Activated CD4-positive, alpha-beta memory T cell treated with anti-CD3 and anti-CD28 coated beads, Interleukin-2, amount 10 ng/mL, durations not matched to agents 7 days and 5 days (primary cell): ENCODE results near the gene IFNA8. TPM values are rescaled to one million over a fixed set of nuclear protein-coding genes. Genes with fewer than 3 reads are reported as not detected.
"Not testable (repeated sequence)": the region's sequence is repeated elsewhere in the genome, so short reads cannot be mapped to it uniquely, and the experiment has no call there.

Source experiments
- CTCF ChIA-PET: fragments of 350-600 bp; sonication (Branson Sonifier 250); formaldehyde crosslinking; loops from one replicate; lab custom pipeline; 2021; ENCODE audit warnings: antibody characterized with exemption, inconsistent platforms; lab: Charles Lee
- POLR2A ChIA-PET: fragments of 350-600 bp; sonication (Branson Sonifier 250); formaldehyde crosslinking; loops from one replicate; lab custom pipeline; 2021; ENCODE audit warnings: antibody characterized with exemption; lab: Charles Lee
- DNase-seq: peaks from one replicate; pipeline ENCODE4 v3.0.0-alpha.2; 2020
- H3K27ac Mint-ChIP-seq: one replicate; pipeline ENCODE4 v1.8.0; 2021; ENCODE audit warnings: mild to moderate bottlenecking, mixed read lengths
- H3K27me3 Mint-ChIP-seq: one replicate; pipeline ENCODE4 v1.8.0; 2021; ENCODE audit warnings: mixed read lengths
- H3K36me3 Mint-ChIP-seq: one replicate; pipeline ENCODE4 v1.8.0; 2021; ENCODE audit warnings: low read depth, mixed read lengths
- H3K4me1 Mint-ChIP-seq: one replicate; pipeline ENCODE4 v1.8.0; 2021; ENCODE audit warnings: mixed read lengths
- H3K4me3 Mint-ChIP-seq: one replicate; pipeline ENCODE4 v1.8.0; 2021; ENCODE audit warnings: mild to moderate bottlenecking, mixed read lengths
- H3K9me3 Mint-ChIP-seq: one replicate; pipeline ENCODE4 v1.8.0; 2021; ENCODE audit warnings: mixed read lengths
- total RNA-seq, 2 experiments: library from RNA; stranded (reverse); gene quantifications; one replicate each; pipeline ENCODE4 v1.2.3, GENCODE V29; 2021

IFNA8 gene
- not detected for total RNA-seq

DNA sequence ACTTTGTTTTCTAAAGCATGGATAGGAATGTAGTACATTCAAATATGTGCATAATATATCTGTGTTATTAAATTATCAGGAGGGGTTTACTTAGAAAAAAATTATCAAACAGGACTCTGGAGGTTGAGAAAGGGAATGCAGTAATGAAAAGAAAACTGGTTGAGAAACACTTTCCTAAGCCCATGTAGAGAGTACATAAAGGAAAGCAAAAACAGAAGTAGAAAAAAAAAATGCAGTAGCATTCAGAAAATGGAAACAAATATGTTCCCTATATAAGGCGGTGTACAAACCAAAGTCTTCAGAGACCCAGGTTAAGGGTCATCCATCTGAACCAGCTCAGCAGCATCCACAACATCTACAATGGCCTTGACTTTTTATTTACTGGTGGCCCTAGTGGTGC, at the start of gene IFNA8:
Gene IFNA8 (plus strand): TSS at position 301 of the 400 bp plus-strand sequence. CDS start 60 bp downstream, at position 361.
- H3K9me3 Mint-ChIP-seq: no peaks in the 10 kb centered on the region
- H3K4me1 Mint-ChIP-seq: no peaks in the 10 kb centered on the region
- H3K4me3 Mint-ChIP-seq: no peak within 1 kb of the TSS
- CTCF ChIA-PET: interaction anchor here (1.0 to 3.9 kb wide), 2 partner anchors 13 to 26 kb away, joined by 5 to 22 read pairs; no protein-coding TSS in a partner anchor
- no peak within 1 kb of the TSS for H3K27ac Mint-ChIP-seq
- peaks cover 23% of the 10 kb centered on the region for H3K27me3 Mint-ChIP-seq
- no peak for DNase-seq
- POLR2A ChIA-PET: interaction anchor here (1.3 kb wide), 1 partner anchor 74 kb away, joined by 3 read pairs; the partner anchor contains the start of gene KLHL9
- no peaks in the 10 kb centered on the region for H3K36me3 Mint-ChIP-seq

DNA sequence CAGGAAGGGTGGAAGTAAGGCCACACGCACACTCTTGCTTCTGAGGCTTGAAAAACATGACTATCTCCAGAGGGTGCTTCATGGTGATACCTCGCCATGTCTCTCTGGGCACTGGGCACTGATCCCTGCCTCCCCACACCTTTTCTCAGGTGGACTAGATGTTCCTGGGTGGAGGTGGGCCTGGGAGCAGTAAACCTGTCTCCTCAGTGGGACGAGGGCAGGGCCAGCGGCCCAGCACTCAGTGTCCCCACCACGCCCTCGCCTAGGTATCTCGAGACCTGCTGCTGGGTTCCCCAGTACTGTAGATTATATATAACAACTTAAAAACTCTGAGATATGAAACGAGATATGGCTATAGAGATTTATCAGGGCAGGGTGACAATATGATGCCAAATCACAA, 46.6 kb upstream of the IFNA8 start:
- Mint-ChIP-seq H3K9me3 (no peaks in the 10 kb centered on the region), H3K4me3 (no peak overlapping the region), H3K27ac (no peak overlapping the region), H3K36me3 (no peaks in the 10 kb centered on the region), H3K4me1 (peaks cover 11% of the 10 kb centered on the region), H3K27me3 (peaks cover 47% of the 10 kb centered on the region)
- CTCF ChIA-PET: no interaction called here
- POLR2A ChIA-PET: no interaction called here
- no peak for DNase-seq

DNA sequence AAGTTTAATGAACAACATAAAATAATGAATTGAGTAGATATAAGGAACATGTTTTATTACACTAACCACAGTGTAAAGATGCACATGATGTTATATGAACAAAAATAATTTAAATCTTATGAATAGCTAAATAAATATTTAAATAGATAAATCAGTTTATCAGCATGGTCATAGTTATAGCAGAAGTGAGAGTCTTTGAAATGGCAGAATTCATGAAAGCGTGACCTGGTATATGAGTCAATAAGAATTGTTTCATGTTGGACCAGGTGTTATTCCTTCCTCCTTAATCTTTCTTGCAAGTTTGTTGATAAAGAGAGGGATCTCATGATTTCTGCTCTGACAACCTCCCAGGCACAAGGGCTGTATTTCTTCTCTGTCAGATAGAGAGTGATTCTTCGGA, 41.7 kb upstream of the IFNA8 start:
- H3K27ac Mint-ChIP-seq, DNase-seq, H3K4me1 Mint-ChIP-seq, H3K36me3 Mint-ChIP-seq, H3K9me3 Mint-ChIP-seq, POLR2A ChIA-PET, H3K4me3 Mint-ChIP-seq, CTCF ChIA-PET: not testable (repeated sequence)
- peaks cover 43% of the 10 kb centered on the region for H3K27me3 Mint-ChIP-seq

DNA sequence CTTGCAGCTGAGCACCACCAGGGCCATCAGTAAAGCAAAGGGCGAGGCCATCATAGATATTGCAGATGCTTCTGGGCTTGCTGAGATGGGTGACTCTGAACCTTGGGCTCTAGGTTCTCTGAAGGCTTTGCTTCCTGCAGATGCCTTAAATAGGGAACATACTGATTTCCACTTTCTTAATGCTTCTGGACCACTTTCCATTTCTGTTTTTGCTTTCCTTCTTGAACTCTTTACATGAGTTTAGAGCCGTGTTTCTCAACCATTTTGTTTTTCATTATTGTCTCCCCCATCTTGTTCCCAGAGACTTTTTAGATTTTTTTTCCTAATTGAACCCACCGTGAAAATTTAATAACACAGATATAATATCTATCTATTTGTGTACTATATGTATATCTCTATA, 41.0 kb upstream of the IFNA8 start, which contains the start of gene IFNA13:
Gene IFNA13 (minus strand): TSS at position 101 of the 400 bp plus-strand sequence. CDS start 47 bp downstream, at position 54.
- Mint-ChIP-seq H3K4me3 (no peak within 1 kb of the TSS), H3K9me3 (no peaks in the 10 kb centered on the region), H3K27me3 (peaks cover 42% of the 10 kb centered on the region), H3K27ac (no peak within 1 kb of the TSS), H3K4me1 (no peaks in the 10 kb centered on the region), H3K36me3 (no peaks in the 10 kb centered on the region)
- DNase-seq: no peak
- CTCF ChIA-PET: interaction anchor here (1.5 kb wide), 1 partner anchor 28 kb away, joined by 4 read pairs; no protein-coding TSS in a partner anchor
- POLR2A ChIA-PET: no interaction called here

DNA sequence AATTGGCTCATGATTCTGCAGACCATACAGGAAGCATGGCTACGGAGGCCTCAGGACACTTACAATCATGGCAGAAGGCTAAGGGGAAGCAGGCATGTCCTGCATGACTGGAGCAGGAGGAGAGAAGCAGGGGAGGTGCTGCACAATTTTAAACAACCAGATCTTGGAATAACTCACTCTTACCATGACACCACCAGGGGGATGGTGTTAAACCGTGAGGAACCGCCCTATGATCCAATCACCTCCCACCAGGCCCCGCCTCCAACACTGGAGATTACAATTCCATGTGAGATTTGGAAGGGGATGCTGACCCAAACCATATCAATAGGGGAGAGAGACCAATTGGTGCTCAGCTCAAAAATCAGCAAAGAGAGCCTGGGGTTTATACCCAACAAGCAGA, 37.5 kb upstream of the IFNA8 start:
- peaks cover 29% of the 10 kb centered on the region for H3K27me3 Mint-ChIP-seq
- DNase-seq, H3K4me3 Mint-ChIP-seq, H3K36me3 Mint-ChIP-seq, H3K9me3 Mint-ChIP-seq, POLR2A ChIA-PET, CTCF ChIA-PET, H3K4me1 Mint-ChIP-seq, H3K27ac Mint-ChIP-seq: not testable (repeated sequence)

- no peak for DNase-seq
- H3K4me3 Mint-ChIP-seq: no peak overlapping the region
- no peak overlapping the region for H3K27ac Mint-ChIP-seq
- H3K36me3 Mint-ChIP-seq: no peaks in the 10 kb centered on the region
- H3K4me1 Mint-ChIP-seq: peaks cover 7% of the 10 kb centered on the region
- CTCF ChIA-PET: interaction anchor here (4.7 kb wide), 1 partner anchor 14 kb away, joined by 19 read pairs; no protein-coding TSS in a partner anchor
- POLR2A ChIA-PET: interaction anchor here (1.6 kb wide), 1 partner anchor 46 kb away, joined by 4 read pairs; the partner anchor contains the start of gene KLHL9
- peaks cover 53% of the 10 kb centered on the region for H3K27me3 Mint-ChIP-seq
- no peaks in the 10 kb centered on the region for H3K9me3 Mint-ChIP-seq
Observed at GRCh38 chr9:21381448-21382339, 27.2 kb upstream of the IFNA8 start.

DNA sequence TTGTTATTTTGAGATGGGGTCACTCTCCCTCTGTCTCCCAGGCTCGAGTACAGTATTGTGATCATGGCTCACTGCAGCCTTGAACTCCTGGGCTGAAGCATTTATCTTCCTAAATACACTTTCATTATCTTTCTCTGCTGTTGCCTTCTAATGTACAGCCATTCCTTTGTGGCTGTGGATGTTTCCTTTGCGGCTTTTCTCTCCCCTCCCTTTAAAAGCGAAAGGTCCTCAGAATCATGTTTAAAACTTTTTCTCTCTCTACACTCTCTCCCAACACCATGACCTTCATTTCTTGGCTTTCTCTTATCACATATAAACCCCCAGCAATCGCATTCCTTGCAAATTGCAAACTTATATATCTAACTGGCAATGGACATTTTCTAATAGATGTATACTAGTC, 25.3 kb upstream of the IFNA8 start:
- no peaks in the 10 kb centered on the region for H3K36me3 Mint-ChIP-seq
- H3K4me1 Mint-ChIP-seq: peaks cover 7% of the 10 kb centered on the region
- no peak overlapping the region for H3K27ac Mint-ChIP-seq
- ChIA-PET CTCF (no interaction called here), POLR2A (no interaction called here)
- peaks cover 51% of the 10 kb centered on the region for H3K27me3 Mint-ChIP-seq
- no peak overlapping the region for H3K4me3 Mint-ChIP-seq
- no peak for DNase-seq
- H3K9me3 Mint-ChIP-seq: no peaks in the 10 kb centered on the region

GRCh38 chr9:21385131-21385670, 23.7 kb upstream of the IFNA8 start, which contains the start of gene IFNA2:
IFNA2 (minus strand) TSS chr9:21385398; CDS start chr9:21385329, 69 bp downstream.
- Mint-ChIP-seq H3K4me3 (no peak within 1 kb of the TSS), H3K36me3 (no peaks in the 10 kb centered on the region), H3K9me3 (no peaks in the 10 kb centered on the region), H3K27ac (no peak within 1 kb of the TSS), H3K4me1 (peaks cover 5% of the 10 kb centered on the region), H3K27me3 (peaks cover 49% of the 10 kb centered on the region)
- CTCF ChIA-PET: interaction anchor here (0.9 kb wide), 1 partner anchor 11 kb away, joined by 3 read pairs; no protein-coding TSS in a partner anchor
- POLR2A ChIA-PET: no interaction called here
- DNase-seq: no peak

DNA sequence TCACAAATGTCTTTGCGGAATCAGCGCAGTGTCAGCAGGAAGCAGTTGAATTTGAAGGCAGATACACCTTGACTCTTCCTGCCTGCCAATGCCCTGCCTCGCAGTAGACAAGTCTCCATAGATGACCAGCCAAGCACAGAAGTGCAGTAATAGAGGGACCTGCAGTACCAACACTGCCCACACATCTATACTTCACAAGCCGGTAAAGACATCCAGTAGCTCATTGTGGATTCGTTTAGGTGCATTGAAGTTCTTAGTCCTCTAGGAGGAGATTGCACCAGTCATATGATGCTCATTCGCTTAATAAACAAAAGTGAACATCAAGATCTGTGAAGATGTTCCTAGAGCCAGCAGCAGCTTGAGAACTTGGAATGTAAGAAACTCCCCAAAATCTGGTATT, 16.6 kb upstream of the IFNA8 start:
- H3K36me3 Mint-ChIP-seq: no peaks in the 10 kb centered on the region
- no peak overlapping the region for H3K4me3 Mint-ChIP-seq
- no peak overlapping the region for H3K27ac Mint-ChIP-seq
- ChIA-PET CTCF (interaction anchor here (0.9 to 1.0 kb wide), 2 partner anchors 10 to 78 kb away, joined by 3 read pairs; no protein-coding TSS in a partner anchor), POLR2A (no interaction called here)
- no peak for DNase-seq
- H3K27me3 Mint-ChIP-seq: peaks cover 54% of the 10 kb centered on the region
- no peaks in the 10 kb centered on the region for H3K9me3 Mint-ChIP-seq
- peaks cover 5% of the 10 kb centered on the region for H3K4me1 Mint-ChIP-seq

DNA sequence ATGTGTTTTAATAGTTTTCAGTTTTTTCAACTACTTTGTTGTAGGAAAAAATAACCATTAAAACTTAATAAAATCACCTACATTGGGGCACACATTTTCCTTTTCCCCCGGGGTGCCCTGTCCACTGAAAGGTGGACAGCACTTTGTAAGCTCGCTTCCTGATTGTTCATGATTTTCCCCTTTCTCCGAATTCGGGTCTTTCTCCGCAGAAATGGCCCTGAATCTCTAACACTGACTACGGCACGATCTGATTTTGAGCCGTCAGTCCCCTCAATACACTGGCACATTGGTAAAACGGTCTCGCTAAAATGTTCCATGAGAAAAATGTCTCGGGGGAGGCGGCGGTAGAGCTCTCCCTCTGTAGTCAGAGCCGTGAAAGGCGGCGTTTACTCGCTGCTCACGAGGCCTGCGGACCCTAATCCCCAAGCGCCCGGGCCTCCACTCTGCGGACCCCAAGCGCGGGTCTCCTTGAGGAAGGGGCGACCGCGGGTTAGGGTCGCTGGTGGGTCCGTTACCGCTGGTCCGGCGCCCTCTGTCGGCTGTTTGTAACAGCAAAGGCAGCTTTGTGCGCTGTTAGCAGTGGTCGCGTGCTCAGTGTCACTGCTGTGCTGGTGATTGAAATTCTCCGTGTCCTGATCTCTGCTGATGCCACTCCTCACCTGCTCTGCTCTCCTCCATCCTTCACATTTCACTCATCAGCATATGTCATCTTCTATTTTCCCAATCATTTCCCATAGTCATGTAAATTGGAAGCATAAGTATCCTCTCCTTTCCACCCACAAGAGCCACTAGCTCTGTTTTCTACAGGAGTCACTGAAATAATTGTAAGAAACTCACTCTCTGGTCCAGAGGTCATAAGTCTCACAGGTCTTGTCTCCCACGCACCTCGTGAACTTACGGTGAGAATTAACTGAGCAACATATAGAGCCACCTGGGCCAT, 12.9 kb upstream of the IFNA8 start:
- no peaks in the 10 kb centered on the region for H3K9me3 Mint-ChIP-seq
- no peaks in the 10 kb centered on the region for H3K36me3 Mint-ChIP-seq
- peaks cover 5% of the 10 kb centered on the region for H3K4me1 Mint-ChIP-seq
- POLR2A ChIA-PET: interaction anchor here (1.1 to 1.2 kb wide), 4 partner anchors 17 to 70 kb away, joined by 3 to 4 read pairs (median 4); partner anchors contain the start of gene KLHL9
- CTCF ChIA-PET: interaction anchor here (0.7 to 3.9 kb wide), 38 partner anchors 8 to 243 kb away, joined by 3 to 45 read pairs (median 4); partner anchors contain the start of gene IFNA8
- no peak overlapping the region for H3K27ac Mint-ChIP-seq
- peak overlapping the region; percentile 45 for H3K4me3 Mint-ChIP-seq
- DNase-seq: peak; percentile 56
- peaks cover 57% of the 10 kb centered on the region for H3K27me3 Mint-ChIP-seq

DNA sequence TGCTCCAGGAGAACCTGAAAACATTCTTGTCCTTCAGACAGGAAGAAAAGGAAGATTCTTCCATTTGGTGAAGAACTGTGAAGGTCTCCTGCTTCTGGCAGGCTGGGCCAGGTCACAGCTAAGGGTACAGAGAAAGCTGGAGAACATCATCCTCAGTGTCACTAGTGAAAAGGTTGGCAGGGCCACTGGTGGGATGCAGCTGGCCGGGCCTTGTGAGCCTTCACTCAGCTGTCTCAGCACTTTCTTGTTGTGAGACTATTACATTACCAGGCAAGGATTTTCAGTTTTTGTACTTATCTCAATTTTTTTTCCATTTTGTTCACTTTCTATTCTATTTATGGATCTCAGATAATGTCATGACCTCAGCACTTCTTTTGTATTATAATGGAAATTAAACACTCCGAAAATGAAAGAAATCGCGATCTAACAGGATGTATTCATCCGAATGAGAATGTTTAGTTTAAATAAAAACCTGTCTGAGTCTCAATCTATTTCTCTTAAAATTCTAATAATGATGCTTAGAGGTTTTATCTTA, 9.9 kb upstream of the IFNA8 start:
- ChIA-PET POLR2A (no interaction called here), CTCF (interaction anchor here (1.4 to 1.7 kb wide), 2 partner anchors 72 to 74 kb away, joined by 3 to 8 read pairs; no protein-coding TSS in a partner anchor)
- H3K4me3 Mint-ChIP-seq: no peak overlapping the region
- DNase-seq: no peak
- H3K4me1 Mint-ChIP-seq: peaks cover 11% of the 10 kb centered on the region
- no peaks in the 10 kb centered on the region for H3K36me3 Mint-ChIP-seq
- no peaks in the 10 kb centered on the region for H3K9me3 Mint-ChIP-seq
- no peak overlapping the region for H3K27ac Mint-ChIP-seq
- peaks cover 62% of the 10 kb centered on the region for H3K27me3 Mint-ChIP-seq

- Mint-ChIP-seq H3K27me3 (peaks cover 66% of the 10 kb centered on the region), H3K4me3 (no peak overlapping the region), H3K4me1 (peaks cover 11% of the 10 kb centered on the region), H3K27ac (no peak overlapping the region), H3K9me3 (no peaks in the 10 kb centered on the region), H3K36me3 (no peaks in the 10 kb centered on the region)
- DNase-seq: no peak
- ChIA-PET POLR2A (no interaction called here), CTCF (no interaction called here)
Observed at GRCh38 chr9:21399956-21400355, 9.0 kb upstream of the IFNA8 start.
